Right lobe of liver (tissue), 4 donors: Measurements from ENCODE around the gene NAP1L1.

Experiments used
- CTCF ChIP-seq, 4 donors: fragments of 200-600 bp in 3 of 4; fragments of 450-650 bp in 1 of 4; IDR thresholded peaks; one replicate each; pipeline versions ENCODE4 v1.5.1 to v1.8.0; 2016 to 2022; ENCODE audit warnings: antibody characterized with exemption in 4 of 4, mild to moderate bottlenecking in 2 of 4
- POLR2A ChIP-seq: fragments of 450-650 bp; IDR thresholded peaks from one replicate; pipeline ENCODE4 v1.6.1; 2017; ENCODE audit warnings: antibody characterized with exemption, mild to moderate bottlenecking
- donor health status: DM: no; HTN: no; CAD: no.
- donor health status: DM: no; HTN: no; CAD: no.
- donor health status: DM: no; HTN: yes; CAD: no.

- TF ChIP-seq CTCF (IDR thresholded peaks at IDR 0.05) = no peak
- TF ChIP-seq POLR2A = no peak
These were observed 88.8 kb downstream of the NAP1L1 start for GRCh38 chr12:75995691-75996090.
